GM21717 (cell line): ENCODE results near the gene ECE1.
"Not testable (repeated sequence)": the region's sequence is repeated elsewhere in the genome, so short reads cannot be mapped to it uniquely, and the experiment has no call there.

ENCODE experiments used
- ATAC-seq: cut with Tn5 transposase; IDR thresholded peaks from one replicate; pipeline ENCODE4 v1.9.1; 2021; ENCODE audit warnings: mild to moderate bottlenecking, moderate library complexity; ENCODE audit not compliant: unreplicated experiment

Gene ECE1

DNA sequence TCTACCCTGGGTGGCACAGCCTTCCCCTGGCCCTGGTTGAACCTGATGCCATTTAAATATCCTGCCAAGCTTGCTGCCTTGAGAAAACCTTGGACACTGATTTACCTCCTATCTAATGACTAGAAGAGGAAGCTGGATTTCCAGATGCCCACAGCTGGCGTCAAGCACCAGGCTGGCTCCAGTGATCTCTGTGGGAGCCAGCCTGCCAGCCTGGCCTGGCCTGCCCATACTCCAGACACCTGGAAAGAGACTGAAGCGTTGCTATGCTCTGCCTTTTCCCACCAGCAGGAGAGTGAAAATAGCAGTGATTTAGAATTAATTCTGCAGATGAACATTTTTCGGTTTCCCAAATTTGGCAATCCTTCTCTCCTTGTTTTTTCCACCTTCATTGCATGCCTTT is 102.0 kb downstream of the ECE1 start:
- ATAC-seq: no peak

DNA sequence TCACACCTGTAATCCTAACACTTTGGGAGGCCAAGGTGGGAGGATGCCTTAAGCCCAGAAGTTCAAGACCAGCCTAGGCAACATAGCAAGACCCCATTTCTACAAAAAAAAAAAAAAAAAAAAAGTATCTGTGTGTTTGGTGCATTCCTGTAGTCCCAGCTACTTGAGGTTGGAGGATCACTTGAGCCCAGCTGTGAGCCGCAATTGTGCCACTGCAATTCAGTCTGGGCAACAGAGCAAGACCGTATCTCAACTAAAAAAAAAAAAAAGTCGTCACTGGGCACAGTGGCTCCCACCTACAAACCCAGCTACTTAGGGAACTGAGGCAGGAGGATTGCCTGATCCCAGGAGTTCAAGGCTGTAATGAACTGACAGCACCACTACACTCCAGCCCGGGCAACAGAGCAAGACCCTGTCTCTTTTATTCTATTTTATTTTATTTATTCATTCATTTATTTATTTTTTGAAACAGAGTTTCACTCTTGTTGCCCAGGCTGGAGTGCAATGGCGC is 105.0 kb downstream of the ECE1 start:
- no peak for ATAC-seq

DNA sequence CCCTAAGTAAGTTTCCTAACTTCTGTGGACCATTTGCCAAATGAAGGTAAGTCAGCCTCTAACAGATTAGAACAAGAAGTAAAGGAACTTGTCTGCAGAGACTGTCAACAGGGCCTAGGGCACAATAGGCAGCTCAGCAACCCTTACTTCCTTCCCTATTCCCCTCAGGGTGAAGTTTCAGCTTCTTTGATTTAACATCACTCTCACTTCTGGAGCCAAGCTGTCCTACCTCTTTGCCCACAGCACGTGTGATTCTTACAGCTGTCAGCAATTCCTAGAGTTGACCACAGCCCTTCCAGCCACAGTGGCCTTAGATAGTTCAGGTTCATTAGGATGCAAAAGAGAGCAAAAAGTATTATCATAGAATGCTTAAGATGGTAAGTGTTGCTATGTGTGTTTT is 106.0 kb downstream of the ECE1 start:
- no peak for ATAC-seq

DNA sequence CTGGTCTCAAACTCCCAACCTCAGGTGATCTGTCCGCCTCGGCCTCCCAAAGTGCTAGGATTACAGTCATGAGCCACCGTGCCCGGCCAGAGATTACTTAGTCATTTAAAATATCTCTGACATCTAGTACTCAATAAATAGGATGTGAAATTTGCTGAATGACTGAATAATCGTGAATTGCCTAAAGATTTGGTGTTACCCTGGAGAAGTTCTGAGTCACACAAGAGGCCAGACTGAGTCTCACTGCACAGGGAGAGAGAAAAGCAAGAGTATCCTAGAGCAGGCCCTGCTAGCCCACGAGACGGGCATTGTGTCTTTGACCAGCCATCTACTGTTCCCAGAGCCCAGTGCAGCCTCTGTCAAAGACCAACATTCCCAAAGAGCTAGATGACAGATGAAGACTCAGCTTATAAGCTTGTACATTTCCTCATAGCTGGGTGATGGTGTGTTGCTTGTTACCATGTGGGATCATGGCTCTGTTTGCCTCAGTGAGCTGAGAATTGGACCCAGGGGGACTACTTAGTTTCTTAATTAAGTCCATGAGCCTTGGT is 108.0 kb downstream of the ECE1 start:
- no peak for ATAC-seq

DNA sequence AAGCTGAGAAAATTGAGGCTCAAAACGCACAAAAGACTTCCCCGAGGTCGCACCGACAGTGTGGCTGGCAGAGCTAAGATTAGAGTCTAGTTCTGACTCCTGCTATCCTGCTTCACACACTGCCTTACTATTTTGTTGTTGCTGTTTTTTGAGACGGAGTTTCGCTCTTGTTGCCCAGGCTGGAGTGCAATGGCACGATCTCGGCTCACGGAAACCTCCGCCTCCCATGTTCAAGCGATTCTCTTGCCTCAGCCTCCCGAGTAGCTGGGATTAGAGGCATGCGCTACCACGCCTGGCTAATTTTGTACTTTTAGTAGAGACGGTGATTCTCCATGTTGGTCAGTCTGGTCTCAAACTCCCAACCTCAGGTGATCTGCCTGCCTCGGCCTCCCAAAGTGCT is 112.0 kb downstream of the ECE1 start:
- not testable (repeated sequence) for ATAC-seq

DNA sequence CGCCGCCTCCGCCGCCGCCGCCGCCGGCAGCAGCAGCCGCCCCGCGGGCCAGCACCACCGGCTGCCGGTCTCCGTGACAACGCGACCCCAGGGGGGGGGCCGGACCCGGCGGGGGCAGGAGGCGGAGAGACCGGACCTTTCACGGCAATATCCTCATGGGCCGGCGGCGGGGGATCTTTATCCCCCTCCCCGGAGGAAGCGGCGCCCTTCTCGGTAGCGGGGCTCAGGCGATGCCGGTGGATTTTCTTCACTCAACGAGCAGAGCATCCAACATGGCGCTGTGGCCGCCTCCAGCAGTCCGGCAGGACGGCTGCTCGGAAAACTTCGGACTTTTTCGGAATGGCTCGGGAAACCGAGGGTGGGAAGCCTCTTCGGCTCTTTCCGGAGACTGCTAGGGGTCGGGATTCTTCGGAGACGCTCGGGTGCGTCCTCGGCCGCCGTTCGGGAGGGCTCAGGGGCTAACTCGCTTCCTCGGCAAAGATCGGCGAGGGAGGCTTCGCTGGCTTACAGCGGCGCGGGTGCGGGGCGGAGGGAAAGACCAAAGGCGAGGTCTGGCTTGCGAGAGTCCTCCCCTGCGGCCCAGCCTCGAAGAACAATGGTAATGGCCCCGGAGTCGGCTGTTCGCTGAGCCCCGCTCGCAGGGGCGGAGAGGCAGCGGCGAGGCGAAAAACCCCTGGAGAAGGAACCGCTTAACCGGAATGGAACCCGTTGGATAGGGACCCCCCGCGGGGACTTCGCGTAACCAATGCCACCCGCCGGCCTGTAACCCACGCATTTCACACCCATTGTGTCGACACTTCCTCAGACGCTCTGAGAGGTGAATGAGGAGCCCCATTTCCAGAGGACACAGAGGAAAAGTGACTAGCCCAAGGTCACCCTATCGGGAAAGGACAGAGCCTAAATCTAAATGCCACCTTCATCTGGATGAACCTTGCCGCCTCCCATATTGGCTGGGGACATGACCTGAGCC is 113.4 kb downstream of the ECE1 start, which contains the start of gene EIF4G3:
EIF4G3 (minus strand) TSS at position 312 of the 970 bp plus-strand sequence. CDS start 174,155 bp downstream, outside the sequence.
- peak; percentile 77 for ATAC-seq

DNA sequence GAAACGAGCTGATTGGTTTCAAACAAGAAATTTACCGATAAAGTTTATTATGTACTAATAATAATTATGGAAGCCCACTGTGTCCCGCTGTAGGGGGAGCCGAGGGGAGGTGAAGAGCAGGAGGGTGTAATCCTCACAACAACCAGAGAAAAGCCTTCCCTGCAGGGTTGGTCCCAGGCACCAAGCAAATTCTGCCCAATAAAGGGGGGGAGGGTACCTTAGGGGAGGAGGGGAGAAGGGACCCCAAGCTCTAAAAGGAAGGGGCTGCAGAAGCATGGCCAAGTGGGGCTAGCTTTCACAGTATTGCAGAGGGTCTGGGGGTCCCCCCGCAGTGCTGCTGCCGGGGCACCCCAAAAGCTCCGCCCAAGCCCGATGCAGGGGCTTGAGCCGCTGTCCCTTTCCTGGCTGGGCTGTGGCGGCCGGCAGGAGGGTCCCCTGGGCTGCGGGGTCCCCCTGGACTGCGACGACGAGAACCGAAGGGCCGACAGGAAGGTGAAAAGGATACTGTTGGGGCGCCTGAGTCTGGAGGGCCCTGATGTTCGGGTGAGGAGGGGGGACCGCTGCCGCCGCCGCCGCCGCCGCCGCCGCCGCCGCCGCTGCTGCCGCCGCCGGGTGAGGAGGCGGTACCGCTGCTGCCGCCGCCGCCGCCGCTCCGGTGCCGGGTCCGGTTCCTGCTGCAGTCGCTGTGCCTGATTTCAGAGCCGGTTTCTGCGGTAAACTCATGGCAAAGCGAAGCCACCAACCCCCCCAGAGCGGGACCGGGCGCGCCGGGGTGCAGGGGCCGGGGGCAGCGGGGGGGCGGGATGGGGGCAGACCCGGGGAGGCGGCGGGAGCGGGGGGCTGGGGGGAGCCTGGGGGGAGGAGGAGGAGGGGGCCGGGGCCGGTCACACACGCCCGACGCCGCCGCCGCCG is 114.3 kb downstream of the ECE1 start:
- ATAC-seq: peak; percentile 19

DNA sequence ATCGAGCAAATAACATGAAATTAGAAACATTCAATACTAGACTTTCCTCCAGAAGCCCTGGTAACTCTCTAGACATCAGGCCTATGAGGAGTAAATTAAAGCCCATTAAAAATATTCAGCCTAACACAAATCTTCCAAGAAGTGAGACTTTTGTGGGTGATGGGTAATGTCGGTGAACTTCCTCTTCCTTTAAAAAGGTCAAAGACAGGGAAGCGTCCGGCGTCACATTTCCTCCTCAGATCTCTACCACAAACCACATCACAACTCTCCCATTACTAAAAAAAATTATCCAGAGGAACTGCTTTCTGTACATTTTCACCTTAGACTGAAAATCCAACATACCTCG is 115.0 kb downstream of the ECE1 start:
- ATAC-seq: no peak

DNA sequence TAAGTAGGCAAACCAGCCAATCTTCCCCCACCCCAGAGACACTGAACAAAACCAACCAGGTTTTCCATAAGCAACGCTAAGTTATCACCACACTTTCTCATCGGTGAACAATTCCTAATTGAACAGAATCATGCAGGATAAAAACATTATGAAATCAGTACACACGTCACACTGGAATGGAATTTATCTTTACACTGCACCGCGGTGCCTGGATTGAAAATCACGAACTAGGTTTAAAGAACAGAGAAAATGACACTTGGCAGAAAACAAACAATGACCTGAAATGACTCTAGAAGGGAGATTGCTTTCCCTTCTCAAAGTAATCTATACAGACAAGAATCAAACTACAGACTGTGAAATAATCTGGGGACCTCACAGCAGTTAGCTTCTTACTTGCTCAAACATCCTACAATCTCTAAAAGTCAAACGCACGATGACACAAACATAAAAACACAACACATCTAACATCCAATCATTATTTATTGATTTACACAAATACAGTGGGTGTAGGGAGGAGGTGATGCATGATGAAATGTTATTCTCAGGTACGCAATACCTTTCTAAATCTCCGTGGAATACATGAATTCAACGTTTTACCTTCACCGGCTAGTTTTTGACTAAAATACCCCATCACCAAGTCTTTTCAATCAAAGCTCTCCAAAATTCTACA is 115.5 kb downstream of the ECE1 start:
- no peak for ATAC-seq

DNA sequence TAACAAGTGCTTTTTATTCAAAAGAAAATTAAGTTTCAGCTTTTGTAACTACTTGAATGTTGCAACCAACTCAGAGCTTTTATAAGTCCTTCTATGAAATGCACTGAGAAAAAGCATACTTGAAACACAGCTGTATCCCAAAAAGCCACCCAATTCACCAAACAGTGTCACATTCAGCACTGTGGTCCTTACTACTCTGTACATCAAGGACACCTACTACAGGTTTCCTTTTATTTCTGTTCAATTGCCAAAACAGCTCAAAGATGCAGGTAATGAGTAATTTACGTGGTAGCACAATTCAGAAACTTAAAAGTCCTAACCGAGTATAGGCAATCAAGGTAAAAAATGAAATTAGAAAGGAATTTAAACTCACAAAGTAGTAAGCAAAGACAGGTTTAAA is 116.0 kb downstream of the ECE1 start:
- ATAC-seq: no peak

DNA sequence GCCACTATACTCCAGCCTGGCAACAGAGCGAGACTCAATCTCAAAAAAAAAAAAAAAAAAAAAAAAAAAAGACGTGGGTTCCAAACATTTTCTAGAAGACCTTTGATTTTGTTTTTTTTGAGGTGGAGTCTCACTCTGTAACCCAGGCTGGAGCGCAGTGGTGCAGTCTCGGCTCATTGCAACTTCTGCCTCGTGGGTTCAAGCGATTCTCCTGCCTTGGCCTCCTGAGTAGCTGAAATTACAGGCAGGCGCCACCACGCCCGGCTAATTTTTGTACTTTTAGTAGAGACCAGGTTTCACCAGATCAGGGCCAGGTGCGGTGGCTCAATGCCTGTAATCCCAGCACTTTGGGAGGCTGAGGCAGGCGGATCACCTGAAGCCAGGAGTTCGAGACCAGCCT is 117.2 kb downstream of the ECE1 start:
- ATAC-seq: not testable (repeated sequence)

DNA sequence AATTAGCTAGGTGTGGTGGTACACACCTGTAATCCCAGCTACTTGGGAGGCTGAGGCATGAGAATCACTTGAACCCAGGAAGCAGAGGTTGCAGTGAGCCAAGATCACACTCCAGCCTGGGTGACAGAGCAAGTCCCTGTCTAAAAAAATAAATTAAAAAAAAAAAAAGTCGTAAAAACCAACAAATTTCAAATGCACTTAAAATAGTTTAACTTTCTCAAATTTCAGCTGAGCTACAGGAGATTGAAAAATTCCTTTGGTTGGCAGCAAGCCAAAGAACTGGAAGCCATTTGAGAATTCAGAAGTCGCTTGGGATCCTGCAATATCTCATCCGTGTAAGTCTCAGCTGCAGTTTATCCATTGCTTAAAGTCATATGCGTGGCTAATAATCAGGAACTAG is 119.4 kb downstream of the ECE1 start:
- not testable (repeated sequence) for ATAC-seq

DNA sequence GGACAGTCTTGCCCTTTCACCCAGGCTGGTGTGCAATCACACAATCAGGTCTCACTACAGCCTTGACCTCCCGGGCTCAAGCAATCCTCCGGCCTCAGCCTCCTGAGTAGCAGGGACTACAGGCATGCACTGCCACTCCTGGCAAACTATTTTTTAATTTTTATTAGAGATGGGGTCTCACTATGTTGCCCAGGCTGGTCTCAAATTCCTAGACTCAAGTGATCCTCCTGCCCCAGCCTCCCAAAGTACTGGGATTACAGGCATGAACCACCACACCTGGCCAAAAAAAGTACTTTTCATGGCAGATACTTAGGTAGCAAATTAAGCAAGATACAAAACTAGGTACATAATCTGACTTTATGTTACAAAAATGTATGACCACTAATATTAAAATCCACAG is 121.8 kb downstream of the ECE1 start:
- ATAC-seq: no peak
